ENCODE data around the gene FBLN1.

DNA sequence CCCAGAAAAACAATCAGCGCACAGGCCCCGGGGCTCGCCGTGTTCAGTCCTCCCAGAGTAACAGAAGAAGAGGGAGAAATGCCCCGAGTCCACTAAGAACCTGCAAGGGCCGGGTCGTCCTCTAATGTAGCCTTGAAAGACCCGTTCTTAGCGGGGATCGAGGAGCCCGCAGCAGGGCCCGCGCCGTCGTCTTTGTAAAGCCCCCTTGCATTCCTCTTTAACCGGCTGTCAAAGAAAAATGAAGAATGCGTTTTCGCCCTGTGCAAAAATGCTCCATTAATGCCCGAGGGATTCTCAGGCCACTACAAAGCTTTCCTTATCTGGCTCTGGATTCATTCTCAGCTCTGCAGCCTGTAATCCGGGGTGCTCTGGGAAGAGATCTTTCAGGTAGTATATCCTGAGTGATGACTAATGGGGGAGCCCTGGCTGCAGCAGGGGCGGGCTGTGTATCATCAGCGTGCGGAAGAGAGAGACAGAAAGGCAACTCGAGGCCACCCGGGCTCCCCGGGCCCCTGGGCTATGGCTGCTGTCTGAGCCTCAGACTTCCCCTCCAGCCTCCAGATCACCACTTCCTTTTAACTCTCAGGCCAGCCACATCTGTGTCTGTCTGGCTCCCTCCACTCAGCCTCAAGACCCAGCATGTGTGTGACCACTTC is 78.2 kb downstream of the FBLN1 start:
- TF ChIP-seq, protein P1, sequence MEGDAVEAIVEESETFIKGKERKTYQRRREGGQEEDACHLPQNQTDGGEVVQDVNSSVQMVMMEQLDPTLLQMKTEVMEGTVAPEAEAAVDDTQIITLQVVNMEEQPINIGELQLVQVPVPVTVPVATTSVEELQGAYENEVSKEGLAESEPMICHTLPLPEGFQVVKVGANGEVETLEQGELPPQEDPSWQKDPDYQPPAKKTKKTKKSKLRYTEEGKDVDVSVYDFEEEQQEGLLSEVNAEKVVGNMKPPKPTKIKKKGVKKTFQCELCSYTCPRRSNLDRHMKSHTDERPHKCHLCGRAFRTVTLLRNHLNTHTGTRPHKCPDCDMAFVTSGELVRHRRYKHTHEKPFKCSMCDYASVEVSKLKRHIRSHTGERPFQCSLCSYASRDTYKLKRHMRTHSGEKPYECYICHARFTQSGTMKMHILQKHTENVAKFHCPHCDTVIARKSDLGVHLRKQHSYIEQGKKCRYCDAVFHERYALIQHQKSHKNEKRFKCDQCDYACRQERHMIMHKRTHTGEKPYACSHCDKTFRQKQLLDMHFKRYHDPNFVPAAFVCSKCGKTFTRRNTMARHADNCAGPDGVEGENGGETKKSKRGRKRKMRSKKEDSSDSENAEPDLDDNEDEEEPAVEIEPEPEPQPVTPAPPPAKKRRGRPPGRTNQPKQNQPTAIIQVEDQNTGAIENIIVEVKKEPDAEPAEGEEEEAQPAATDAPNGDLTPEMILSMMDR (conservative IDR thresholded peaks at IDR 0.05 in 1 of 2, IDR thresholded peaks at IDR 0.05 in 1 of 2; ENCODE audit: extremely low read depth in 1 of 2, insufficient read depth in 1 of 2, low read depth in 1 of 2, low read length in 2 of 2), result no peak
- no peak for TF ChIP-seq EZH2 (IDR thresholded peaks at IDR 0.05; ENCODE audit: borderline replicate concordance, low read length)
